Natural killer cell (primary cell): ENCODE measurements around the gene THEMIS2. TPM values are rescaled to one million over a fixed set of nuclear protein-coding genes. Genes with fewer than 3 reads are reported as not detected.

Source experiments
- ATAC-seq, 3 donors: fragments of 150-1000 bp in 2 of 3; fragments of 200-7000 bp in 1 of 3; cut with Tn5 transposase; 1 replicate in 1 of 3; 2 replicates in 2 of 3; pipeline ENCODE4 v1.10.0; 2021; ENCODE audit warnings: mild to moderate bottlenecking in 2 of 3, moderate library complexity in 2 of 3
- DNase-seq, 2 donors: peaks; one replicate each; pipeline versions ENCODE4 v3.0.0 to v3.0.0-alpha.2; 2013 to 2021; ENCODE audit warnings: mixed read lengths in 1 of 2
- H3K27ac ChIP-seq: one replicate; pipeline ENCODE4 v1.5.1; 2013; ENCODE audit warnings: mild to moderate bottlenecking, low read length
- H3K27me3 ChIP-seq: one replicate; pipeline ENCODE4 v1.6.1; 2013; ENCODE audit warnings: low read length; ENCODE audit not compliant: control insufficient read depth, insufficient read depth
- H3K36me3 ChIP-seq: one replicate; pipeline ENCODE4 v1.6.1; 2013; ENCODE audit warnings: low read length; ENCODE audit not compliant: control insufficient read depth, insufficient read depth
- H3K4me1 ChIP-seq: one replicate; pipeline ENCODE4 v1.6.1; 2013; ENCODE audit warnings: low read length; ENCODE audit not compliant: control insufficient read depth, insufficient read depth
- H3K4me3 ChIP-seq: one replicate; pipeline ENCODE4 v1.5.1; 2013; ENCODE audit warnings: low read length
- H3K9me3 ChIP-seq: one replicate; pipeline ENCODE4 v1.6.1; 2013; ENCODE audit warnings: low read length; ENCODE audit not compliant: control insufficient read depth, insufficient read depth
- H3K27ac Mint-ChIP-seq, 2 donors: one replicate each; pipeline ENCODE4 v1.8.0; 2022; ENCODE audit warnings: mild to moderate bottlenecking in 2 of 2, mixed read lengths in 2 of 2, moderate library complexity in 1 of 2
- H3K27me3 Mint-ChIP-seq, 2 donors: one replicate each; pipeline ENCODE4 v1.8.0; 2022; ENCODE audit warnings: low read depth in 2 of 2, mixed read lengths in 2 of 2
- H3K36me3 Mint-ChIP-seq: one replicate; pipeline ENCODE4 v1.8.0; 2022; ENCODE audit warnings: mixed read lengths
- H3K4me1 Mint-ChIP-seq, 2 donors: one replicate each; pipeline ENCODE4 v1.8.0; 2022; ENCODE audit warnings: mixed read lengths in 2 of 2
- H3K4me3 Mint-ChIP-seq: one replicate; pipeline ENCODE4 v1.8.0; 2022; ENCODE audit warnings: mild to moderate bottlenecking, moderate library complexity, mixed read lengths
- H3K9me3 Mint-ChIP-seq, 2 donors: one replicate each; pipeline ENCODE4 v1.8.0; 2022; ENCODE audit warnings: mixed read lengths in 2 of 2
- WGBS: methylation state at CpG from one replicate; pipeline ENCODE4 v1.1.7; 2013; ENCODE audit warnings: missing lambda C conversion rate; ENCODE audit not compliant: insufficient coverage; 5-methylcytosine and 5-hydroxymethylcytosine counted together
- intact Hi-C: fragments of 100-400 bp; cut with micrococcal nuclease; formaldehyde crosslinking; loops from one replicate; pipeline ENCODE4 v1.14.2; 2022
- total RNA-seq, 4 donors: library from RNA; stranded (reverse); fragments of 120-200 nt in 1 of 4; gene quantifications; one replicate each; pipeline versions ENCODE4 v1.2.3 to v1.2.4, GENCODE V29; 2013 to 2022
- TF ChIP-seq, protein P1 (sequence below): fragments of 200-600 bp; IDR thresholded peaks from one replicate; pipeline ENCODE4 v1.8.0; 2022; ENCODE audit warnings: antibody characterized with exemption

Gene THEMIS2
- total RNA-seq, 3 donors from 2014 or later (not counting 1 experiment from before 2014, with no cell fraction given) = 104 to 234 (median 122) TPM

- TF ChIP-seq, protein P1, sequence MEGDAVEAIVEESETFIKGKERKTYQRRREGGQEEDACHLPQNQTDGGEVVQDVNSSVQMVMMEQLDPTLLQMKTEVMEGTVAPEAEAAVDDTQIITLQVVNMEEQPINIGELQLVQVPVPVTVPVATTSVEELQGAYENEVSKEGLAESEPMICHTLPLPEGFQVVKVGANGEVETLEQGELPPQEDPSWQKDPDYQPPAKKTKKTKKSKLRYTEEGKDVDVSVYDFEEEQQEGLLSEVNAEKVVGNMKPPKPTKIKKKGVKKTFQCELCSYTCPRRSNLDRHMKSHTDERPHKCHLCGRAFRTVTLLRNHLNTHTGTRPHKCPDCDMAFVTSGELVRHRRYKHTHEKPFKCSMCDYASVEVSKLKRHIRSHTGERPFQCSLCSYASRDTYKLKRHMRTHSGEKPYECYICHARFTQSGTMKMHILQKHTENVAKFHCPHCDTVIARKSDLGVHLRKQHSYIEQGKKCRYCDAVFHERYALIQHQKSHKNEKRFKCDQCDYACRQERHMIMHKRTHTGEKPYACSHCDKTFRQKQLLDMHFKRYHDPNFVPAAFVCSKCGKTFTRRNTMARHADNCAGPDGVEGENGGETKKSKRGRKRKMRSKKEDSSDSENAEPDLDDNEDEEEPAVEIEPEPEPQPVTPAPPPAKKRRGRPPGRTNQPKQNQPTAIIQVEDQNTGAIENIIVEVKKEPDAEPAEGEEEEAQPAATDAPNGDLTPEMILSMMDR = no peak
- Mint-ChIP-seq H3K36me3 (no peaks in the 10 kb centered on the region), H3K27me3 (no peaks in the 10 kb centered on the region), H3K27ac (no peak overlapping the region), H3K4me1 (peaks cover 23 to 36% of the 10 kb centered on the region in 2 donors), H3K9me3 (no peaks in the 10 kb centered on the region), H3K4me3 (no peak overlapping the region)
- H3K36me3 ChIP-seq = no peaks in the 10 kb centered on the region
- WGBS = 96% methylated on average over 10 of the region's 10 CpGs
- no peak for DNase-seq
- H3K27ac ChIP-seq = no peak overlapping the region
- H3K4me1 ChIP-seq = peaks cover 67% of the 10 kb centered on the region
- intact Hi-C loops = no loop called here
- H3K27me3 ChIP-seq = no peaks in the 10 kb centered on the region
- no peaks in the 10 kb centered on the region for H3K9me3 ChIP-seq
- ATAC-seq = no peak
- no peak overlapping the region for H3K4me3 ChIP-seq
Observed at GRCh38 chr1:27865821-27866220, 6.5 kb upstream of the THEMIS2 start.

DNA sequence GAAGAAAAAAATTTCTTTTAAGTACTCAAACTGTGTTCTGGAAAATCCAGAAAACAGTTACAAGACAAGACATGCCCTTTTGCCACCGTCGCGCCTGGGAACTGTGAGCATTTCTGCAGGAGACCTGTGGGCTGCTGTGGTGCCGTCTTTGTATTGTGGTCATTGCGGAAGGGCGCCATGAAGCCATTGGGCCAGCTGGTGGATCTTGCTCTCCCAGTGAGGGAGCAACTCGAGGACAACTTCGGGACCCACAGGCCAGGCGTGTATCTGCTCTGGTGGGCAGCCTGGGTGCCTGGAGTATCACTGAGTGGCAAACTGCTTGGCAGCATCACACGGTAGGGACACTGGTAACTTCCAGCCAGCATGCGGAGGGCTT is 3.8 kb upstream of the THEMIS2 start:
- Histone ChIP-seq H3K4me3 (peak overlapping the region; percentile 7), H3K9me3 (no peaks in the 10 kb centered on the region), H3K27me3 (no peaks in the 10 kb centered on the region), H3K4me1 (peaks cover 63% of the 10 kb centered on the region), H3K36me3 (no peaks in the 10 kb centered on the region), H3K27ac (peak overlapping the region; percentile 77)
- DNase-seq (peak in 1 of 2 donors; percentile 33), ATAC-seq (no peak)
- WGBS = 65% methylated on average over 11 of the region's 11 CpGs
- peak overlapping the region; percentile 73 for H3K4me3 Mint-ChIP-seq
- intact Hi-C loops = no loop called here
- no peaks in the 10 kb centered on the region for H3K27me3 Mint-ChIP-seq
- peaks cover 26 to 43% of the 10 kb centered on the region in 2 donors for H3K4me1 Mint-ChIP-seq
- no peaks in the 10 kb centered on the region for H3K9me3 Mint-ChIP-seq
- H3K36me3 Mint-ChIP-seq = no peaks in the 10 kb centered on the region
- TF ChIP-seq, protein P1 = no peak
- peak overlapping the region; percentile 91 to 94 for H3K27ac Mint-ChIP-seq

- WGBS = 4% methylated on average over 16 of the region's 16 CpGs
- H3K9me3 Mint-ChIP-seq = no peaks in the 10 kb centered on the region
- H3K4me1 ChIP-seq = peaks cover 63% of the 10 kb centered on the region
- H3K27me3 ChIP-seq = no peaks in the 10 kb centered on the region
- TF ChIP-seq, protein P1 = no peak
- H3K27ac Mint-ChIP-seq = peak overlapping the region; percentile 91 to 94
- H3K4me3 Mint-ChIP-seq = peak overlapping the region; percentile 73
- H3K4me1 Mint-ChIP-seq = peaks cover 27 to 43% of the 10 kb centered on the region in 2 donors
- intact Hi-C loops = no loop called here
- H3K36me3 ChIP-seq = no peaks in the 10 kb centered on the region
- no peaks in the 10 kb centered on the region for H3K27me3 Mint-ChIP-seq
- peak; percentile 68 to 88 for DNase-seq
- H3K4me3 ChIP-seq = peak overlapping the region; percentile 7
- H3K27ac ChIP-seq = peak overlapping the region; percentile 77
- ATAC-seq = peak; percentile 56 to 80 (median 73)
- H3K9me3 ChIP-seq = no peaks in the 10 kb centered on the region
- no peaks in the 10 kb centered on the region for H3K36me3 Mint-ChIP-seq
Observed at GRCh38 chr1:27868932-27869718, 3.2 kb upstream of the THEMIS2 start.
